Smooth muscle cell (in vitro differentiated cells): ENCODE measurements around the gene ARHGAP28. TPM values are rescaled to one million over a fixed set of nuclear protein-coding genes. Genes with fewer than 3 reads are reported as not detected.

ENCODE experiments used
- DNase-seq: peaks from one replicate; lab custom pipeline; 2025; ENCODE audit not compliant: unreplicated experiment; lab: John Stamatoyannopoulos, UW
- H2AFZ ChIP-seq: fragments of 200-600 bp; sonication (generic); 2 replicates; pipeline ENCODE4 v1.6.0; 2016; ENCODE audit warnings: antibody characterized with exemption, low read depth, mild to moderate bottlenecking
- H3F3A ChIP-seq: fragments of 200-600 bp; sonication (generic); 2 replicates; pipeline ENCODE4 v1.6.0; 2017; ENCODE audit warnings: antibody characterized with exemption, low read depth
- H3K27ac ChIP-seq: fragments of 200-600 bp; sonication (generic); 2 replicates; pipeline ENCODE4 v1.5.1; 2016; ENCODE audit warnings: low read depth, mild to moderate bottlenecking
- H3K27me3 ChIP-seq: fragments of 200-600 bp; sonication (generic); 2 replicates; pipeline ENCODE4 v1.6.1; 2016; ENCODE audit warnings: low read depth, mild to moderate bottlenecking
- H3K36me3 ChIP-seq: fragments of 200-600 bp; sonication (generic); 2 replicates; pipeline ENCODE4 v1.5.1; 2016; ENCODE audit warnings: low read depth
- H3K4me1 ChIP-seq: fragments of 200-600 bp; sonication (generic); 2 replicates; pipeline ENCODE4 v1.5.1; 2016; ENCODE audit warnings: low read depth
- H3K4me2 ChIP-seq: fragments of 200-600 bp; sonication (generic); 2 replicates; pipeline ENCODE4 v1.6.0; 2016; ENCODE audit warnings: mild to moderate bottlenecking
- H3K4me3 ChIP-seq: fragments of 200-600 bp; sonication (generic); 2 replicates; pipeline ENCODE4 v1.5.1; 2016; ENCODE audit warnings: mild to moderate bottlenecking
- H3K79me2 ChIP-seq: fragments of 200-600 bp; sonication (generic); 2 replicates; pipeline ENCODE4 v1.6.0; 2016; ENCODE audit warnings: low read depth, mild to moderate bottlenecking
- H3K9ac ChIP-seq: fragments of 200-600 bp; sonication (generic); 2 replicates; pipeline ENCODE4 v1.6.0; 2016; ENCODE audit warnings: low read depth
- H3K9me3 ChIP-seq: fragments of 200-600 bp; sonication (generic); replicated peaks from 2 replicates; pipeline ENCODE4 v1.5.1; 2016; ENCODE audit warnings: low read depth
- H4K20me1 ChIP-seq: fragments of 200-600 bp; sonication (generic); 2 replicates; pipeline ENCODE4 v1.6.0; 2016; ENCODE audit warnings: low read depth
- CTCF ChIP-seq: fragments of 200-600 bp; sonication (generic); IDR thresholded peaks from 2 replicates; pipeline ENCODE4 v1.5.1; 2017; ENCODE audit warnings: borderline replicate concordance, mild to moderate bottlenecking, antibody characterized with exemption; ENCODE audit not compliant: insufficient read depth, poor library complexity, severe bottlenecking
- WGBS: methylation state at CpG from one replicate; pipeline ENCODE4 v1.1.7; 2016; ENCODE audit warnings: low lambda C conversion rate; 5-methylcytosine and 5-hydroxymethylcytosine counted together
- polyA plus RNA-seq: library from polyadenylated mRNA; unstranded; fragments of >200 nt; fragmentation: Nextera tagmentation; extraction: Ambion mirVana; gene quantifications from 2 replicates; pipeline ENCODE4 v1.2.1, GENCODE V29; 2016
- total RNA-seq: library from RNA; depleted of rRNA; stranded (reverse); fragments of >200 nt; gene quantifications from 2 replicates; pipeline ENCODE4 v1.2.3, GENCODE V29; 2014

ARHGAP28 gene
- total and polyA plus RNA-seq, 2 experiments from 2014 or later = 16.2 to 27.7 TPM

DNA sequence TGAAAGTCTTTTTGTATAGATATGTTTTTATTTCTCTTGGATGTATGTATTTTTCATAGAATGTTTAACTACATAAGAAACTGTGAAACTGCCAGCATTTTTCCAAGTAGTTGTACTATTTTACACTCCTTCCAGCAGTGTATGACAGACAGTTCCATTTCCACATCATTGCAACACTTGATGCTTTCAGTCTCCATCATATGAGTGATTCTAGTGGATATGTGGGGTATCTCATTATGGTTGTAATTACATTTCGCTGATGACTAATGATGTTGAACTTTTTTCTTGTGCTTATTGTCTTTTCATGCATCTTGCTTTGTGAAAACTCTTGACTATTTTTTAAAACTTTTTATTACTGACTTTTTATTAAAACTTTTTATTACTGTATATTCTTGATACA is 101.4 kb downstream of the ARHGAP28 start:
- Histone ChIP-seq H3K9me3 (no peaks in the 10 kb centered on the region), H3K79me2 (peaks cover 7% of the 10 kb centered on the region), H3K4me2 (no peak overlapping the region), H3F3A (no peaks in the 10 kb centered on the region), H4K20me1 (no peaks in the 10 kb centered on the region), H2AFZ (no peak overlapping the region), H3K4me3 (no peak overlapping the region), H3K36me3 (no peaks in the 10 kb centered on the region), H3K27ac (no peak overlapping the region), H3K27me3 (no peaks in the 10 kb centered on the region), H3K4me1 (no peaks in the 10 kb centered on the region), H3K9ac (no peak overlapping the region)
- WGBS = 93% methylated on average over 1 of the region's 1 CpG
- TF ChIP-seq CTCF = no peak
- DNase-seq = no peak

- Histone ChIP-seq H3F3A (no peaks in the 10 kb centered on the region), H3K4me1 (no peaks in the 10 kb centered on the region), H3K9ac (no peak overlapping the region), H3K27me3 (no peaks in the 10 kb centered on the region), H2AFZ (no peak overlapping the region), H3K27ac (peak overlapping the region; percentile 38), H4K20me1 (no peaks in the 10 kb centered on the region), H3K79me2 (peaks cover 7% of the 10 kb centered on the region), H3K4me2 (peak overlapping the region; percentile 65), H3K9me3 (no peaks in the 10 kb centered on the region), H3K36me3 (peaks cover 2% of the 10 kb centered on the region), H3K4me3 (no peak overlapping the region)
- no peak for DNase-seq
- 72% methylated on average over 1 of the region's 1 CpG for WGBS
- no peak for TF ChIP-seq CTCF
Observed at GRCh38 chr18:6835345-6835744, 105.8 kb downstream of the ARHGAP28 start.

- Histone ChIP-seq H3K9me3 (no peaks in the 10 kb centered on the region), H3K4me3 (no peak overlapping the region), H4K20me1 (no peaks in the 10 kb centered on the region), H3K4me2 (peak overlapping the region; percentile 65), H3F3A (no peaks in the 10 kb centered on the region), H3K36me3 (peaks cover 2% of the 10 kb centered on the region), H3K27ac (peak overlapping the region; percentile 38), H3K4me1 (no peaks in the 10 kb centered on the region), H3K79me2 (peaks cover 7% of the 10 kb centered on the region), H3K9ac (no peak overlapping the region), H3K27me3 (no peaks in the 10 kb centered on the region), H2AFZ (no peak overlapping the region)
- 17% methylated on average over 1 of the region's 1 CpG for WGBS
- DNase-seq = no peak
- no peak for TF ChIP-seq CTCF
Observed at GRCh38 chr18:6836331-6836730, 106.8 kb downstream of the ARHGAP28 start.

DNA sequence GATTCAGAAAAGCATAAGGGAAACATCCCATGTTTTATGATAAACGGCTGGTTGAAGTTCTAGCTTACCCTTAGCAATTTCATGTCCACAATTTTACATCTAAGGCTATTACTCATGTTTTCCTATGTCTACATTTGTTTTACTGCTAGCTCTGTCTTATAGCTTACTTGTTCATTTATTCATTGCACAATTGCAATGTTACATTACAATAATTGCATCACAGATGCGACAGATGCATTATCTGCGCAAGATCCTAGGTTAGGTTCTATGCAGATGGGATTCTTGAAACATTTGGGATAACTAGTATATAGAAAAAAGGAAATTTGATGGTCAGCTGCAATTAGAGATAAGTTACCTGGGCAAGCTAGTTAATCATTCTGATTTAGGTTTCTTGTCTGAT is 108.4 kb downstream of the ARHGAP28 start:
- WGBS = 85% methylated on average over 3 of the region's 3 CpGs
- H3K4me2 ChIP-seq = no peak overlapping the region
- no peaks in the 10 kb centered on the region for H3K4me1 ChIP-seq
- peaks cover 2% of the 10 kb centered on the region for H3K36me3 ChIP-seq
- no peak overlapping the region for H3K4me3 ChIP-seq
- no peaks in the 10 kb centered on the region for H3K9me3 ChIP-seq
- H3K9ac ChIP-seq = no peak overlapping the region
- no peak overlapping the region for H3K27ac ChIP-seq
- no peak overlapping the region for H2AFZ ChIP-seq
- no peaks in the 10 kb centered on the region for H4K20me1 ChIP-seq
- H3K27me3 ChIP-seq = no peaks in the 10 kb centered on the region
- no peak for DNase-seq
- peaks cover 2% of the 10 kb centered on the region for H3K79me2 ChIP-seq
- no peaks in the 10 kb centered on the region for H3F3A ChIP-seq
- TF ChIP-seq CTCF = no peak
